Measurements from ENCODE around the gene IFNA21. TPM values are rescaled to one million over a fixed set of nuclear protein-coding genes. Genes with fewer than 3 reads are reported as not detected.
A peak's percentile ranks its signal among the peaks of the same experiment; 100 is the strongest.
"Not testable (repeated sequence)": the region's sequence is repeated elsewhere in the genome, so short reads cannot be mapped to it uniquely, and the experiment has no call there.

The IFNA21 gene
- polyA plus RNA-seq, 1 experiment, result not detected

DNA sequence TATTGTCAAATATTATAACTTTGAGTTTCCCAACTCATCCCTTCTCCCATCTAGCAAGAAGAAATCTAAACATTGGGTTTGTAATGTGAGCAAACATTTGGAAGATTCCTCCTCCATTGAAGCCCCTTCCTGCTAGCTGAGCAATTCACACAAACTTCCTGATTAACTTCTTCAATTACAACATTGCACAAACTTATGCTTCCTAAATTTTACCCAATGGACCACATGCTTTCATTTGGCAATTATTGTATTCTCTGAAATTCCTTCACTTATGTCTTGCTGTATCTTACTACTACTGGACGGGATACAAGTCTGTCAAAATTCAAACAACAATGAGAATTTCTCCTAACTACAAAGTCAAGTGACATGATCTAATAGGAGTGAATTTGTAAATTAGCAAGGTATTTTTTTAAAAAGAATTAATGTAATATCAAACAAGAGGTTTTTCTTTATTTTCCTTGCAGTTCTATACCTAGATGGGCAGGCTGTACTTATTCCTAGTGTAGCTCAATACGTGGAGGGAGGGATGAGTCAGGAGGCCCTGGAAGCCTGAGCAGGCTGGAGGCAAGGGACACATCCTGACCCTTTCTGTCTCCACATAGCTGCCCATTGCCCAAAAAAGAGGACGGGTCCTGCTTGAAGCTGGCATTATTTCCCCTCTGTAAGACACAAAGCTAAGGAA lies 13.0 kb downstream of the IFNA21 start:
- H3K4me3 ChIP-seq (ENCODE audit: low read depth, low read length), result no peak overlapping the region
- ChIA-PET POLR2A (no interaction called here), CTCF (no interaction called here)
- DNase-seq (ENCODE audit: low read depth, low spot score), result no peak
- H3K27ac ChIP-seq (ENCODE audit: low read depth, low read length), result no peak overlapping the region
- TF ChIP-seq, protein P1, sequence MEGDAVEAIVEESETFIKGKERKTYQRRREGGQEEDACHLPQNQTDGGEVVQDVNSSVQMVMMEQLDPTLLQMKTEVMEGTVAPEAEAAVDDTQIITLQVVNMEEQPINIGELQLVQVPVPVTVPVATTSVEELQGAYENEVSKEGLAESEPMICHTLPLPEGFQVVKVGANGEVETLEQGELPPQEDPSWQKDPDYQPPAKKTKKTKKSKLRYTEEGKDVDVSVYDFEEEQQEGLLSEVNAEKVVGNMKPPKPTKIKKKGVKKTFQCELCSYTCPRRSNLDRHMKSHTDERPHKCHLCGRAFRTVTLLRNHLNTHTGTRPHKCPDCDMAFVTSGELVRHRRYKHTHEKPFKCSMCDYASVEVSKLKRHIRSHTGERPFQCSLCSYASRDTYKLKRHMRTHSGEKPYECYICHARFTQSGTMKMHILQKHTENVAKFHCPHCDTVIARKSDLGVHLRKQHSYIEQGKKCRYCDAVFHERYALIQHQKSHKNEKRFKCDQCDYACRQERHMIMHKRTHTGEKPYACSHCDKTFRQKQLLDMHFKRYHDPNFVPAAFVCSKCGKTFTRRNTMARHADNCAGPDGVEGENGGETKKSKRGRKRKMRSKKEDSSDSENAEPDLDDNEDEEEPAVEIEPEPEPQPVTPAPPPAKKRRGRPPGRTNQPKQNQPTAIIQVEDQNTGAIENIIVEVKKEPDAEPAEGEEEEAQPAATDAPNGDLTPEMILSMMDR (IDR thresholded peaks at IDR 0.05; ENCODE audit: low read depth, low read length), result no peak
- H3K9me3 ChIP-seq (ENCODE audit: control insufficient read depth, insufficient read depth, low read length), result no peaks in the 10 kb centered on the region; the same call in 1 of the 2 replicates
- H3K27me3 ChIP-seq (ENCODE audit: control insufficient read depth, insufficient read depth, low read length), result no peaks in the 10 kb centered on the region

DNA sequence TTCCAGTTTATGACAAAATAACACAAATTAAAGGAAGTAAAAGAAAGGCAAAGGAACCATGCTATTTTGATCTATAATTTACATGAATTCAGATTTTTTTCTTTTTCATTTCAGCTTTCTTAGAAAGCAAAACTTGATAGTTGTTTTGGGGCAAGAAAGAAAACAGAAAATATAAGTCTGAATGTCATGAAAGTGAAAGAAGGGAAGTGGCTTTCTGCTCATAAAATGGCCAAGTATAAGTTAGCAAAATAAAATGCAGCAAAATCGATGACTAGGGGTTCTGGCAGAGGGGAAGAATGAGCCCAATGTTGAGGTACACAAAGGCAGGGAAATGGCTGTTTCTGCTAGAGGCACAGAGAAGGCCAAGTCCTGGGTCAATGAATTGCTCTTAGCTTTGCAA lies 21.9 kb downstream of the IFNA21 start:
- no peak for DNase-seq (ENCODE audit: low read depth, low spot score)
- TF ChIP-seq, protein P1 (IDR thresholded peaks at IDR 0.05; ENCODE audit: low read depth, low read length), result no peak
- CTCF ChIA-PET, result no interaction called here

DNA sequence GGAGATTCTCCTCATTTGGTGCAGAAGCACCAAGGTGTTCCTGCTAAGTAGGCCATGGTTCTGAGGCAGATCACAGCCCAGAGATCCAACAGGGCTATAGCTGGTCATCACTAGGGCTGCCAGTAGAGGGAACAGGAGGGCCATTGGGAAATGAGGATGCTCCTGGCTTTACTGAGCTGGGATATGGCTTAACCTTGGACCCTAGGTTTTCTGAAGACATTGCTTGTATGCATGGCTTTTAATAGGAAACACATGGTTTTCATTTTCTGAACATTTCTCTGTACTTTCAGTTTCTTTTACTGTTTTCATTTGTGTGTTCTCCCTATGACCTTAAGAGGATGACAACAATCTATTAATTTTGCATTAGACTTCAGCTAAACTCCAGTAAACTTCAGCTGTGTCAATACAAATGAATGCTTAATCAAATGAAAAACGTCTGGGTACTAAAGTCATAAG lies 25.0 kb downstream of the IFNA21 start, which contains the start of gene IFNW1:
IFNW1 (minus strand) TSS at position 406 of the 456 bp plus-strand sequence; CDS start at position 144, 262 bp downstream.
- peaks cover 2% of the 10 kb centered on the region for H3K27me3 ChIP-seq (ENCODE audit: control insufficient read depth, insufficient read depth, low read length)
- H3K9me3 ChIP-seq (ENCODE audit: control insufficient read depth, insufficient read depth, low read length), result no peaks in the 10 kb centered on the region
- CTCF ChIA-PET, result no interaction called here
- DNase-seq (ENCODE audit: low read depth, low spot score), result no peak
- POLR2A ChIA-PET, result no interaction called here
- H3K4me3 ChIP-seq (ENCODE audit: low read depth, low read length), result no peak within 1 kb of the TSS
- no peak within 1 kb of the TSS for H3K27ac ChIP-seq (ENCODE audit: low read depth, low read length)
- TF ChIP-seq, protein P1 (IDR thresholded peaks at IDR 0.05; ENCODE audit: low read depth, low read length), result 0 out of 2 replicates have a peak, but pooled peaks have one; percentile 10

More for the DNA sequence above, 21.9 kb downstream of the IFNA21 start:
- Histone ChIP-seq H3K4me3 (ENCODE audit: low read depth, low read length) (no peak overlapping the region), H3K27me3 (ENCODE audit: control insufficient read depth, insufficient read depth, low read length) (peaks cover 2% of the 10 kb centered on the region), H3K9me3 (ENCODE audit: control insufficient read depth, insufficient read depth, low read length) (no peaks in the 10 kb centered on the region; the same call in 1 of the 2 replicates), H3K27ac (ENCODE audit: low read depth, low read length) (no peak overlapping the region)
- POLR2A ChIA-PET, result interaction anchor here (0.6 kb wide), 1 partner anchor 121 kb away, joined by 4 read pairs; no protein-coding TSS in a partner anchor

DNA sequence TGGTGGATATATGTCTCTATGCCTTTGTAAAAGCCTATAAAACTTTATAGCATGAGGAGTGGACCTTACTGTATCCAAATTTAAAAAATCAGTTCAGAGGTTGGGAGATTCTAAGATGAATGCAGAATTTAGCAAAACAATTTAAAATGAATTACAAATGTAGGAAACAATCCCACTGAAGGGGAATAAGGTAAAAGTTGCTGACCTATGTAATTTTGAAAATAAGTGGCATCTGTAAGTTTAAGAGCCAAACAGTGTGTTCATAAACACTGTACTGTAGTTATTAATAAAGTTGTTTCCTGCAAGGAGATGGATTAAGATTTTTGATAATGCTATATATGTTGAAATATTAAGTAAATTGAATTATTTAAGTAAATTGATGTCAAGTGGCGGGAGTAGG lies 29.4 kb downstream of the IFNA21 start:
- ChIA-PET POLR2A (no interaction called here), CTCF (no interaction called here)
- H3K27ac ChIP-seq (ENCODE audit: low read depth, low read length), result no peak overlapping the region
- peaks cover 5% of the 10 kb centered on the region for H3K27me3 ChIP-seq (ENCODE audit: control insufficient read depth, insufficient read depth, low read length)
- DNase-seq (ENCODE audit: low read depth, low spot score), result no peak
- no peak overlapping the region for H3K4me3 ChIP-seq (ENCODE audit: low read depth, low read length)
- TF ChIP-seq, protein P1 (IDR thresholded peaks at IDR 0.05; ENCODE audit: low read depth, low read length), result no peak
- no peaks in the 10 kb centered on the region for H3K9me3 ChIP-seq (ENCODE audit: control insufficient read depth, insufficient read depth, low read length)

DNA sequence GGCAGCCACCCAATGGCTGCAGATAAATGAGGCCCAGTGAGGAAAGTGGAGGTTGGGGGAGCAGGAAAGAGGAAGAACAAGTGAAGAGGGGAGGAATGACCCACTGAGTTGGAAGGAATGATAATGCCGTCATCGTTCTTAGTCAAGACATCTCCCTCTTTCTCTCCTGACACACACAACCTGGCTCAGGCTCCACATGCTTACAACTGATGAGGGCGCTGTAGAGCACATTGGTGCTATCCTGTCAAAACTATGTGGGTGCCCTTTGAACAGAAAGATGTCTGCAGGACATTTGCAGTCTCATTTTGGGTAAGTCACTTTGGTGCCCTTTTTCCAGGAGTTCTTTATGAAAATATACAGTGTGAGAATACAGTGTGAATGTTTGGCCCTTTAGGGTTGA lies 30.7 kb downstream of the IFNA21 start:
- POLR2A ChIA-PET, result no interaction called here
- CTCF ChIA-PET, result no interaction called here
- TF ChIP-seq, protein P1 (IDR thresholded peaks at IDR 0.05; ENCODE audit: low read depth, low read length), result no peak
- no peak for DNase-seq (ENCODE audit: low read depth, low spot score)
- no peak overlapping the region for H3K27ac ChIP-seq (ENCODE audit: low read depth, low read length)
- no peaks in the 10 kb centered on the region for H3K9me3 ChIP-seq (ENCODE audit: control insufficient read depth, insufficient read depth, low read length)
- no peak overlapping the region for H3K4me3 ChIP-seq (ENCODE audit: low read depth, low read length)
- peaks cover 6% of the 10 kb centered on the region for H3K27me3 ChIP-seq (ENCODE audit: control insufficient read depth, insufficient read depth, low read length)

DNA sequence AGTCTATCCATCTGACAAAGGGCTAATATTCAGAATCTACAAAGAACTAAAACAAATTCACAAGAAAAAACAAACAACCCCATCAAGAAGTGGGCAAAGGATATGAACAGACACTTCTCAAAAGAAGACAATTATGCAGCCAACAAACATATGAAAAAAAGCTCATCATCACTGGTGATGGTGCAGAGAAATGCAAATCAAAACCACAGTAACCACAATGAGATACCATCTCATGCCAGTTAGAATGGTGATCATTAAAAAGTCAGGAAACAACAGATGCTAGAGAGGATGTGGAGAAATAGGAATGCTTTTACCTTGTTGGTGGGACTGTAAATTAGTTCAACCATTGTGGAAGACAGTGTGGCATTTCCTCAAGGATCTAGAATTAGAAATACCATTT lies 38.3 kb downstream of the IFNA21 start:
- H3K9me3 ChIP-seq (ENCODE audit: control insufficient read depth, insufficient read depth, low read length); POLR2A ChIA-PET; CTCF ChIA-PET; DNase-seq (ENCODE audit: low read depth, low spot score); H3K27ac ChIP-seq (ENCODE audit: low read depth, low read length); H3K27me3 ChIP-seq (ENCODE audit: control insufficient read depth, insufficient read depth, low read length); H3K4me3 ChIP-seq (ENCODE audit: low read depth, low read length): not testable (repeated sequence)

Measured in AG04450 (cell line).